K562 (cell line): ENCODE data around the gene ANO8. TPM values are rescaled to one million over a fixed set of nuclear protein-coding genes. Genes with fewer than 3 reads are reported as not detected.

ENCODE experiments used
- ARID4B ChIP-seq: sonication (generic); formaldehyde crosslinking; IDR thresholded peaks from 2 replicates; pipeline ENCODE4 v1.8.0; 2022; ENCODE audit warnings: mild to moderate bottlenecking, missing genetic modification reagents
- CBX2 ChIP-seq: fragments of 200-600 bp; sonication (generic); IDR thresholded peaks from one replicate; pipeline ENCODE4 v1.6.1; 2012; ENCODE audit warnings: mild to moderate bottlenecking, low read length, inconsistent platforms; ENCODE audit not compliant: insufficient read depth, poor library complexity, severe bottlenecking
- CGGBP1 ChIP-seq: fragments of 250-450 bp; sonication (Bioruptor Pico); IDR thresholded peaks from 2 replicates; pipeline ENCODE4 v1.9.0; 2021; ENCODE audit warnings: mild to moderate bottlenecking
- CXXC5 ChIP-seq: fragments of 250-450 bp; sonication (Bioruptor Pico); IDR thresholded peaks from 2 replicates; pipeline ENCODE4 v1.8.0; 2022; ENCODE audit warnings: inconsistent platforms, mild to moderate bottlenecking, moderate library complexity
- FIP1L1 ChIP-seq: fragments of 200-400 bp; formaldehyde crosslinking; IDR thresholded peaks from 2 replicates; pipeline ENCODE4 v1.6.1; 2018; ENCODE audit warnings: mild to moderate bottlenecking, low read depth, low read length; ENCODE audit not compliant: poor library complexity, severe bottlenecking
- MCM7 ChIP-seq, 2 experiments: fragments of 450-650 bp; IDR thresholded peaks; 2 replicates each; pipeline ENCODE4 v1.6.1; 2016 to 2018
- MITF ChIP-seq: IDR thresholded peaks from 2 replicates; pipeline ENCODE4 v1.6.1; 2014; ENCODE audit warnings: antibody characterized with exemption
- PHF20 ChIP-seq: fragments of 450-650 bp; IDR thresholded peaks from 2 replicates; pipeline ENCODE4 v1.6.1; 2018; ENCODE audit not compliant: partially characterized antibody
- PHTF2 ChIP-seq: fragments of 250-450 bp; sonication (Bioruptor Pico); IDR thresholded peaks from 2 replicates; pipeline ENCODE4 v1.5.0; 2021; ENCODE audit warnings: mild to moderate bottlenecking
- RBM17 ChIP-seq: fragments of 200-400 bp; formaldehyde crosslinking; IDR thresholded peaks from 2 replicates; pipeline ENCODE4 v1.6.1; 2017; ENCODE audit warnings: low read depth, mild to moderate bottlenecking, low read length, borderline replicate concordance
- RERE ChIP-seq: sonication (generic); formaldehyde crosslinking; IDR thresholded peaks from 2 replicates; pipeline ENCODE4 v1.8.0; 2023; ENCODE audit warnings: missing genetic modification reagents, mild to moderate bottlenecking, borderline replicate concordance
- ZNF175 ChIP-seq: fragments of 200-800 bp; sonication (Bioruptor generic); IDR thresholded peaks from 2 replicates; pipeline ENCODE4 v1.6.1; 2016; ENCODE audit warnings: low read depth, mild to moderate bottlenecking, missing genetic modification characterization, missing compliant biosample characterization
- ZNF551 ChIP-seq: fragments of 250-450 bp; sonication (Bioruptor Pico); IDR thresholded peaks from 2 replicates; pipeline ENCODE4 v1.5.0; 2021; ENCODE audit warnings: mild to moderate bottlenecking, moderate library complexity
- ZNF586 ChIP-seq: fragments of 450-650 bp; formaldehyde crosslinking; conservative IDR thresholded peaks from 2 replicates; pipeline ENCODE4 v1.4.0; 2020; ENCODE audit warnings: mild to moderate bottlenecking, moderate library complexity
- ZNF77 ChIP-seq: fragments of 250-450 bp; sonication (Bioruptor Pico); IDR thresholded peaks from 2 replicates; pipeline ENCODE4 v1.5.0; 2020
- ZSCAN29 ChIP-seq: fragments of 450-650 bp; IDR thresholded peaks from 2 replicates; pipeline ENCODE4 v1.6.1; 2017
- polyA plus RNA-seq, 8 experiments: library from polyadenylated mRNA; depleted of rRNA in 4 of 8; stranded (reverse) in 5 of 8; unstranded in 3 of 8; fragments of >200 nt; fragmentation: Nextera tagmentation in 2 of 8; fragmentation: Illumina TruSeq in 1 of 8; extraction: Ambion mirVana in 2 of 8; extraction: Trizol in 1 of 8; gene quantifications; 2 replicates each; pipeline versions ENCODE4 v1.2.1 to v1.2.3, GENCODE V29; 2011 to 2014; ENCODE audit warnings: inconsistent platforms in 1 of 8, missing spikeins in 1 of 8
- total RNA-seq, 7 experiments: library from RNA; depleted of rRNA in 6 of 7; stranded (reverse); fragments of >200 nt in 6 of 7; fragmentation: Illumina TruSeq in 2 of 7; extraction: Trizol in 2 of 7; gene quantifications; 2 replicates each; pipeline versions ENCODE4 v1.2.1 to v1.2.3, GENCODE V29; 2011 to 2021; ENCODE audit warnings: low replicate concordance in 1 of 7

The ANO8 gene
- total and polyA plus RNA-seq, 9 of the 15 experiments (the other 6 are each of a cell fraction or from before 2014, with no cell fraction given): 0.07 to 7.6 (median 2.3) TPM; not detected in 1

GRCh38 chr19:17336872-17337674 is 2.4 kb upstream of the ANO8 start, which contains the start of gene GTPBP3 (continued):
- TF ChIP-seq ZNF175 (CRISPR knock-in tag) (peak; percentile 22; the same call in 1 of the 2 replicates), CGGBP1 (CRISPR knock-in tag) (0 out of 2 replicates have a peak, but pooled peaks have one; percentile 17), ZNF551 (CRISPR knock-in tag) (no peak), RERE (no peak), ZNF586 (no peak), CXXC5 (CRISPR knock-in tag) (peak; percentile 96), CBX2 (no peak), ZNF77 (CRISPR knock-in tag) (no peak), ARID4B (CRISPR knock-in tag) (no peak; the same call in none of the 2 replicates), ZSCAN29 (no peak; the same call in 1 of the 2 replicates), MITF (no peak), MCM7 (IDR thresholded peaks at IDR 0.05) (peak in 1 of 2 experiments; percentile 89; a peak in 1 of 4 replicates), RBM17 (no peak), PHTF2 (CRISPR knock-in tag) (no peak), PHF20 (peak; percentile 74), FIP1L1 (no peak)
